SK-N-SH treated with all-trans-retinoic acid at 6 μM for 48 hours (cell line): ENCODE results near the gene STK32A.

Experiments
- ARNTL ChIP-seq: fragments of 450-650 bp; formaldehyde crosslinking; IDR thresholded peaks from 2 replicates; pipeline ENCODE4 v1.5.0; 2020; ENCODE audit warnings: low read depth, mild to moderate bottlenecking, moderate library complexity, borderline replicate concordance
- ZFP3 ChIP-seq: fragments of 250-450 bp; sonication (Bioruptor Pico); IDR thresholded peaks from 2 replicates; pipeline ENCODE4 v1.5.0; 2020; ENCODE audit warnings: mild to moderate bottlenecking, moderate library complexity
- ZNF8 ChIP-seq: fragments of 450-650 bp; formaldehyde crosslinking; IDR thresholded peaks from 2 replicates; pipeline ENCODE4 v1.5.0; 2020; ENCODE audit warnings: mild to moderate bottlenecking, moderate library complexity
- TF ChIP-seq, protein P1 (sequence below): fragments of 250-450 bp; sonication (Bioruptor Pico); IDR thresholded peaks from 2 replicates; pipeline ENCODE4 v1.8.0; 2020; ENCODE audit warnings: mild to moderate bottlenecking, moderate library complexity, borderline replicate concordance
- TF ChIP-seq, protein P2 (sequence below): fragments of 250-450 bp; sonication (Bioruptor Pico); IDR thresholded peaks from 2 replicates; pipeline ENCODE4 v1.5.1; 2020; ENCODE audit warnings: low read depth, mild to moderate bottlenecking, moderate library complexity

DNA sequence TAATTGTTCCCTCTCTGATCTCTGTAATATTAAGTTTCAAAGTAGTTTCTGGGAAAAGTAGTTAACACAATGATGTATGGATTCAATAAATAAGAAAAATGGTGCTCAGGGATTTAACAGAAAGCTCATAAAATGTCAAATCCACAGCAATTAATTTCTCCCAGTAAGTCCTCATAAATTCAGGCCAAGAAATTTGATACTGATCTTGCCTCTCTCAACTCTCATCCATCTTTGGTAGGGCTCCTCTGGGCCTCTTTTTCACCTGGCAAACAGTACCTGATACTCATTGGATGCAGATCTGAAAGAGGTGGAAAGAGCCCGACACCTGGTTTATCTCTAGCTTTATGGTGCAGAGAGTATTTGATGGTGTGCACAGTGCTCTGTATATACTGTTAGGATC is 106.1 kb downstream of the STK32A start:
- no peak for TF ChIP-seq ARNTL (CRISPR knock-in tag)
- TF ChIP-seq, protein P1, sequence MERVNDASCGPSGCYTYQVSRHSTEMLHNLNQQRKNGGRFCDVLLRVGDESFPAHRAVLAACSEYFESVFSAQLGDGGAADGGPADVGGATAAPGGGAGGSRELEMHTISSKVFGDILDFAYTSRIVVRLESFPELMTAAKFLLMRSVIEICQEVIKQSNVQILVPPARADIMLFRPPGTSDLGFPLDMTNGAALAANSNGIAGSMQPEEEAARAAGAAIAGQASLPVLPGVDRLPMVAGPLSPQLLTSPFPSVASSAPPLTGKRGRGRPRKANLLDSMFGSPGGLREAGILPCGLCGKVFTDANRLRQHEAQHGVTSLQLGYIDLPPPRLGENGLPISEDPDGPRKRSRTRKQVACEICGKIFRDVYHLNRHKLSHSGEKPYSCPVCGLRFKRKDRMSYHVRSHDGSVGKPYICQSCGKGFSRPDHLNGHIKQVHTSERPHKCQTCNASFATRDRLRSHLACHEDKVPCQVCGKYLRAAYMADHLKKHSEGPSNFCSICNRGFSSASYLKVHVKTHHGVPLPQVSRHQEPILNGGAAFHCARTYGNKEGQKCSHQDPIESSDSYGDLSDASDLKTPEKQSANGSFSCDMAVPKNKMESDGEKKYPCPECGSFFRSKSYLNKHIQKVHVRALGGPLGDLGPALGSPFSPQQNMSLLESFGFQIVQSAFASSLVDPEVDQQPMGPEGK (CRISPR knock-in tag), result no peak
- no peak for TF ChIP-seq ZNF8 (CRISPR knock-in tag)
- TF ChIP-seq, protein P2, sequence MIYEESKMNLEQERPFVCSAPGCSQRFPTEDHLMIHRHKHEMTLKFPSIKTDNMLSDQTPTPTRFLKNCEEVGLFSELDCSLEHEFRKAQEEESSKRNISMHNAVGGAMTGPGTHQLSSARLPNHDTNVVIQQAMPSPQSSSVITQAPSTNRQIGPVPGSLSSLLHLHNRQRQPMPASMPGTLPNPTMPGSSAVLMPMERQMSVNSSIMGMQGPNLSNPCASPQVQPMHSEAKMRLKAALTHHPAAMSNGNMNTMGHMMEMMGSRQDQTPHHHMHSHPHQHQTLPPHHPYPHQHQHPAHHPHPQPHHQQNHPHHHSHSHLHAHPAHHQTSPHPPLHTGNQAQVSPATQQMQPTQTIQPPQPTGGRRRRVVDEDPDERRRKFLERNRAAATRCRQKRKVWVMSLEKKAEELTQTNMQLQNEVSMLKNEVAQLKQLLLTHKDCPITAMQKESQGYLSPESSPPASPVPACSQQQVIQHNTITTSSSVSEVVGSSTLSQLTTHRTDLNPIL (CRISPR knock-in tag), result no peak
- no peak for TF ChIP-seq ZFP3
